ENCODE results near the gene HARBI1. TPM values are rescaled to one million over a fixed set of nuclear protein-coding genes. Genes with fewer than 3 reads are reported as not detected.
A peak's percentile ranks its signal among the peaks of the same experiment; 100 is the strongest.

Gene HARBI1
- total and polyA plus RNA-seq, 10 of the 15 experiments (the other 5 are each of a cell fraction or from before 2014, with no cell fraction given), result 3.6 to 8.4 (median 5.2) TPM

- no TSS peak for BruUV-seq (replicated peaks)
- peak overlapping the region; percentile 77 for H3K4me2 ChIP-seq (ENCODE audit: control insufficient read depth, insufficient read depth)
- H3K36me3 ChIP-seq (ENCODE audit: control insufficient read depth in 2 of 2, insufficient read depth in 2 of 2, low read length in 1 of 2), result no peaks in the 10 kb centered on the region
- peaks cover 23% of the 10 kb centered on the region for H3K79me2 ChIP-seq (ENCODE audit: control insufficient read depth, insufficient read depth, low read length)
- ChIA-PET SMC1A (ENCODE audit: uncharacterized antibody, unreplicated experiment) (interaction anchor here (1.1 to 5.9 kb wide), 3 partner anchors 8 to 61 kb away, joined by 5 to 34 read pairs (median 6); no protein-coding TSS in a partner anchor), RAD21 (ENCODE audit: unreplicated experiment) (interaction anchor here (0.7 kb wide), 1 partner anchor 59 kb away, joined by 3 read pairs; no protein-coding TSS in a partner anchor), CTCF (interaction anchor here (0.9 to 4.5 kb wide), 3 partner anchors 14 to 227 kb away, joined by 3 to 31 read pairs (median 3); no protein-coding TSS in a partner anchor), POLR2A (interaction anchor here (0.5 kb wide), 1 partner anchor 90 kb away, joined by 5 read pairs; no protein-coding TSS in a partner anchor)
- peak overlapping the region; percentile 82 for H3K4me3 ChIP-seq
- 95% methylated on average over 7 of the region's 7 CpGs for WGBS (ENCODE audit: insufficient coverage, insufficient replicate concordance, low lambda C conversion rate, missing lambda C conversion rate)
- no peak overlapping the region for H3K9ac ChIP-seq (ENCODE audit: control insufficient read depth, insufficient read depth, low read length)
- H3K27me3 ChIP-seq (replicated peaks in 1 of 2; ENCODE audit: control insufficient read depth in 2 of 2, insufficient read depth in 2 of 2, low read length in 1 of 2), result no peaks in the 10 kb centered on the region
- peaks cover 7% of the 10 kb centered on the region; the same call in 1 of the 2 replicates for H3K4me1 ChIP-seq (ENCODE audit: control insufficient read depth, insufficient read depth, low read length)
- intact Hi-C loops (cut with micrococcal nuclease; ENCODE audit: unreplicated experiment), result loop anchor here (2.0 kb wide), 2 partner anchors 61 to 227 kb away; no protein-coding TSS in a partner anchor
- H3K27ac ChIP-seq (ENCODE audit: control insufficient read depth, insufficient read depth), result no peak overlapping the region
- TF ChIP-seq CHD1 (IDR thresholded peaks at IDR 0.05; ENCODE audit: low read depth, low read length) (no peak), BACH1 (IDR thresholded peaks at IDR 0.05; ENCODE audit: borderline replicate concordance) (no peak), MEF2B (IDR thresholded peaks at IDR 0.05; ENCODE audit: partially characterized antibody, poor library complexity, severe bottlenecking) (no peak), GATAD2B (conservative IDR thresholded peaks at IDR 0.05; ENCODE audit: low read depth) (no peak), WRNIP1 (IDR thresholded peaks at IDR 0.05; ENCODE audit: borderline replicate concordance, low read depth, low read length) (no peak), EGR1 (IDR thresholded peaks at IDR 0.05; ENCODE audit: borderline replicate concordance in 1 of 2, low read depth in 2 of 2, low read length in 2 of 2) (no peak), ASH2L (IDR thresholded peaks at IDR 0.05; ENCODE audit: borderline replicate concordance, low read depth) (no peak)
- in situ Hi-C loops (cut with MboI), result no loop called here
- FAIRE-seq (no peak), ATAC-seq (no peak), DNase-seq (ENCODE audit: low read depth, low spot score) (no peak)
- H2AFZ ChIP-seq (ENCODE audit: control insufficient read depth, low read depth, low read length), result no peak overlapping the region
- H3K9me3 ChIP-seq (replicated peaks; ENCODE audit: control insufficient read depth, insufficient read depth, low read length), result no peaks in the 10 kb centered on the region
- no peaks in the 10 kb centered on the region for H4K20me1 ChIP-seq (ENCODE audit: control insufficient read depth, insufficient read depth)
Measured at GRCh38 chr11:46615756-46616155, 1.3 kb downstream of the HARBI1 start.
